Fibroblast of lung (primary cell): ENCODE results near the gene EZH1.

Experiments
- EZH2 ChIP-seq: IDR thresholded peaks from 2 replicates; pipeline ENCODE4 v1.5.1; 2012; ENCODE audit warnings: low read length, control low read depth, mild to moderate bottlenecking; ENCODE audit errors: missing control alignments
- TF ChIP-seq, protein P1 (sequence below), 2 donors: IDR thresholded peaks in 1 of 2; conservative IDR thresholded peaks in 1 of 2; 1 replicate in 1 of 2; 2 replicates in 1 of 2; pipeline ENCODE4 v1.5.1; 2011 to 2012; ENCODE audit warnings: low read length in 2 of 2, control low read depth in 1 of 2, inconsistent platforms in 1 of 2, low read depth in 1 of 2, mild to moderate bottlenecking in 1 of 2

DNA sequence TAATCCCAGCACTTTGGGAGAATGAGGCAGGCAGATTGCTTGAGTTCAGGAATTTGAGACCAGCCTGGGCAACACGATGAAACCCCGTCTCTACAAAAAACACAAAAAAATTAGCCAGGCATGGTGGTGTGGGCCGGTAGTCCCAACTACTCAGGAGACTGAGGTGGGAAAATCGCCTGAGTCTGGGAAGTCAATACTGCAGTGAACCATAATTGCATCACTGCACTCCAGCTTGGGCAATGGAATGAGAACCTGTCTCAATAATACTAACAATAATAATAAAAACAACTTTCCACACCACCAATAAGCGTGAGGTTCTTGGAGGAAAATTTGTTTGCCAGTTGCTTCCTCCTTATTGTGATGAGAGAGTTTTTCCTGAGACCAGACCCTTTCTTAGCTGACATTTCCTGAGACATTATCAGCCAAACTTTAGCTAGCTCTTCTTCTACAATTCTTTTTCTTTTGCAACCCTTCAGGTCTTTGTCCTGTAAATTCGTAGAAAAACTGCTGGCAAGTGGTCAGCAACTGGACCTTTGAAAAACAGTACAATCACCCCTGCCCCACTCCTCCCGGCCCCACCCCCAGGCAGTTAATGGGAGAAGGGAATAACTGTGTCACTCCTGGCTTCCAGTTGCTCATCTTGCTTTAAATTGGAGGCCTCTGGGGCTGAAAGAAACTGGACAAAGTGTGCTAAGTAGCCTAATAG is 3.5 kb upstream of the EZH1 start:
- TF ChIP-seq, protein P1, sequence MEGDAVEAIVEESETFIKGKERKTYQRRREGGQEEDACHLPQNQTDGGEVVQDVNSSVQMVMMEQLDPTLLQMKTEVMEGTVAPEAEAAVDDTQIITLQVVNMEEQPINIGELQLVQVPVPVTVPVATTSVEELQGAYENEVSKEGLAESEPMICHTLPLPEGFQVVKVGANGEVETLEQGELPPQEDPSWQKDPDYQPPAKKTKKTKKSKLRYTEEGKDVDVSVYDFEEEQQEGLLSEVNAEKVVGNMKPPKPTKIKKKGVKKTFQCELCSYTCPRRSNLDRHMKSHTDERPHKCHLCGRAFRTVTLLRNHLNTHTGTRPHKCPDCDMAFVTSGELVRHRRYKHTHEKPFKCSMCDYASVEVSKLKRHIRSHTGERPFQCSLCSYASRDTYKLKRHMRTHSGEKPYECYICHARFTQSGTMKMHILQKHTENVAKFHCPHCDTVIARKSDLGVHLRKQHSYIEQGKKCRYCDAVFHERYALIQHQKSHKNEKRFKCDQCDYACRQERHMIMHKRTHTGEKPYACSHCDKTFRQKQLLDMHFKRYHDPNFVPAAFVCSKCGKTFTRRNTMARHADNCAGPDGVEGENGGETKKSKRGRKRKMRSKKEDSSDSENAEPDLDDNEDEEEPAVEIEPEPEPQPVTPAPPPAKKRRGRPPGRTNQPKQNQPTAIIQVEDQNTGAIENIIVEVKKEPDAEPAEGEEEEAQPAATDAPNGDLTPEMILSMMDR (conservative IDR thresholded peaks at IDR 0.05 in 1 of 2, IDR thresholded peaks at IDR 0.05 in 1 of 2; ENCODE audit: low read depth in 1 of 2, low read length in 2 of 2), result no peak
- TF ChIP-seq EZH2, result no peak
